GM23248 (cell line): ENCODE measurements around the gene FARP1.

Experiments
- EZH2 ChIP-seq: fragments of 200-600 bp; sonication (generic); IDR thresholded peaks from 2 replicates; pipeline ENCODE4 v1.6.1; 2018; ENCODE audit warnings: antibody characterized with exemption, mild to moderate bottlenecking; ENCODE audit not compliant: insufficient read depth, poor library complexity, severe bottlenecking
- EZH2phosphoT487 ChIP-seq: fragments of 200-600 bp; sonication (generic); IDR thresholded peaks from 2 replicates; pipeline ENCODE4 v1.6.1; 2018; ENCODE audit warnings: antibody characterized with exemption, moderate library complexity, mild to moderate bottlenecking, low read depth; ENCODE audit not compliant: insufficient read depth

GRCh38 chr13:98254513-98254912, 111.6 kb downstream of the FARP1 start:
- TF ChIP-seq EZH2 (no peak), EZH2phosphoT487 (no peak)
